GM12874 (cell line): ENCODE data around the gene GALNT15.

Experiments
- TF ChIP-seq, protein P1 (sequence below): IDR thresholded peaks from 2 replicates; pipeline ENCODE4 v1.5.1; 2011; ENCODE audit warnings: low read depth, mild to moderate bottlenecking, control low read depth, low read length, moderate library complexity; ENCODE audit not compliant: insufficient read depth

Gene GALNT15

GRCh38 chr3:16145176-16145575 lies 29.3 kb upstream of the GALNT15 start:
- TF ChIP-seq, protein P1, sequence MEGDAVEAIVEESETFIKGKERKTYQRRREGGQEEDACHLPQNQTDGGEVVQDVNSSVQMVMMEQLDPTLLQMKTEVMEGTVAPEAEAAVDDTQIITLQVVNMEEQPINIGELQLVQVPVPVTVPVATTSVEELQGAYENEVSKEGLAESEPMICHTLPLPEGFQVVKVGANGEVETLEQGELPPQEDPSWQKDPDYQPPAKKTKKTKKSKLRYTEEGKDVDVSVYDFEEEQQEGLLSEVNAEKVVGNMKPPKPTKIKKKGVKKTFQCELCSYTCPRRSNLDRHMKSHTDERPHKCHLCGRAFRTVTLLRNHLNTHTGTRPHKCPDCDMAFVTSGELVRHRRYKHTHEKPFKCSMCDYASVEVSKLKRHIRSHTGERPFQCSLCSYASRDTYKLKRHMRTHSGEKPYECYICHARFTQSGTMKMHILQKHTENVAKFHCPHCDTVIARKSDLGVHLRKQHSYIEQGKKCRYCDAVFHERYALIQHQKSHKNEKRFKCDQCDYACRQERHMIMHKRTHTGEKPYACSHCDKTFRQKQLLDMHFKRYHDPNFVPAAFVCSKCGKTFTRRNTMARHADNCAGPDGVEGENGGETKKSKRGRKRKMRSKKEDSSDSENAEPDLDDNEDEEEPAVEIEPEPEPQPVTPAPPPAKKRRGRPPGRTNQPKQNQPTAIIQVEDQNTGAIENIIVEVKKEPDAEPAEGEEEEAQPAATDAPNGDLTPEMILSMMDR = no peak

DNA sequence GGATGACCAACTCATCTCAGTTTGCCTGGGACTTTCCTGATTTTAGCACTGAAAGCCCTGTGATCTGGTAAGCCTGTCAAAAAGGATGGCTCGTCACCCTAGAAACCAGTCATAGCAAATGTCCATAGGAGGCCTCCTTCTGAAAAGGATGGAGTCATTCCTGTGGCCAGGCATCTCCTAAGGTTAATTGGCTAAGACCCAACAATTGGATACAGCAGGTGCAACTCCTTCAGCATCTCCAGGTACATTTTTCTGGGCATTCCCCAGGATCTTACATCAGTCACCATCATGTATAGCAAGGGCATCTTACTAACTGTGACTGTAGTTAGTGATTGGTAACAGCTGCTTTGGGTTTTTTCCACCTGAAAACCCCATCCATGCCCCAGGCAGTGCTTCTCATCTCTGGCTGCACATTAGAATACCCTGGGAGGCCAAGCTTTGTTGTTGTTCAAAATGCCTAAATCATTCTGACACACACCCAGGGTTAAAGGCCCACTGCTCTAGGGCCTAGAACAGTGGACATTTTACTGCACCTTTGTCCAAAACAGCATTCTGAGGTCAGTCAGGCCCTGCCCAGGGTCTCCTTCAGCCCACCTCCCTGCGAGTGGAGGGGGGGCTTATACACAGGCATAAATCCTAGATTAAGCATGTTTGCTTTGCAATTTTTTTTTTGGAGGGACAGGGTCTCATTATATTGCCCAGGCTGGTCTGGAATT lies 28.3 kb upstream of the GALNT15 start:
- TF ChIP-seq, protein P1 = no peak

- TF ChIP-seq, protein P1 = no peak
Measured at GRCh38 chr3:16147220-16147994, 27.1 kb upstream of the GALNT15 start.

- TF ChIP-seq, protein P1 = no peak
Measured at GRCh38 chr3:16148213-16148612, 26.3 kb upstream of the GALNT15 start.

GRCh38 chr3:16148783-16149182 lies 25.7 kb upstream of the GALNT15 start:
- TF ChIP-seq, protein P1 = no peak

DNA sequence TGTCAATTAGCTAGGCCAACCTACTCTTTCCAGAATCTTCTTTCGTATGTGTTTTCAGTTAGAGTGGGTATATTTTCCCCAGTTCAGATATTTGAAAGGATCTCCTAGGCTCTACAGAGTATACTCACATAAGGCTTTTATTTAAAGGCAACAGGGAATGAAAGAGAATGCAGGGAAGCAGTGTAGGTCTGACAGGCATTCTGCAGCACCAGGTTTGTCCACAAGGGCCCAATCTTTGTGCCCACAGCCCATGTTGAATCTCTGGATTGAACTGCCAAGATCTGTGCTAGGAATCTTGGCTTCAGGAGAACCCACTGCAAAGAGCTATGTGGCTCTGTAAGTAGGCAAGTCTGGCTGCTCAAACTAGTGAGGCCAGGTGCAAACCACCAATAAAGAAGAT lies 24.2 kb upstream of the GALNT15 start:
- TF ChIP-seq, protein P1 = no peak

- TF ChIP-seq, protein P1 = no peak
Measured at GRCh38 chr3:16151109-16151508, 23.4 kb upstream of the GALNT15 start.
